ENCODE data around the gene VWA8. TPM values are rescaled to one million over a fixed set of nuclear protein-coding genes. Genes with fewer than 3 reads are reported as not detected.

Gene VWA8
- total and polyA plus RNA-seq, 5 experiments from 2014 or later = 5.1 to 22.3 (median 6.9) TPM

GRCh38 chr13:41563341-41563983, 397.4 kb downstream of the VWA8 start:
- peak in 4 of 10 donors; percentile 9 to 46 (median 26) for DNase-seq

GRCh38 chr13:41562541-41563178, 398.2 kb downstream of the VWA8 start:
- H3K4me3 Mint-ChIP-seq = peak overlapping the region in 1 of 10 donors; percentile 18
- no peaks in the 10 kb centered on the region for H3K9me3 Mint-ChIP-seq
- H3K27me3 Mint-ChIP-seq = no peaks in the 10 kb centered on the region
- ATAC-seq (no peak), DNase-seq (no peak)
- H3K27ac Mint-ChIP-seq = peak overlapping the region in 7 of 10 donors; percentile 9 to 66 (median 53)
- peaks cover 0 to 4% (median 1%) of the 10 kb centered on the region in 3 donors for H3K36me3 Mint-ChIP-seq
- H3K4me1 Mint-ChIP-seq = peaks cover 13 to 22% (median 20%) of the 10 kb centered on the region in 4 donors
- POLR2A ChIA-PET = no interaction called here

More at GRCh38 chr13:41563341-41563983, 397.4 kb downstream of the VWA8 start:
- POLR2A ChIA-PET = interaction anchor here (1.0 kb wide), 1 partner anchor 99 kb away, joined by 3 read pairs; no protein-coding TSS in a partner anchor
- Mint-ChIP-seq H3K27ac (peak overlapping the region in 6 of 10 donors; percentile 20 to 81 (median 51)), H3K27me3 (no peaks in the 10 kb centered on the region), H3K9me3 (no peaks in the 10 kb centered on the region), H3K4me3 (peak overlapping the region in 4 of 10 donors; percentile 16 to 54 (median 26)), H3K36me3 (peaks cover 0 to 10% (median 7%) of the 10 kb centered on the region in 3 donors), H3K4me1 (peaks cover 13 to 22% (median 20%) of the 10 kb centered on the region in 4 donors)
- peak; percentile 42 to 90 for ATAC-seq

- ATAC-seq (no peak), DNase-seq (no peak)
- H3K36me3 Mint-ChIP-seq = no peaks in the 10 kb centered on the region
- POLR2A ChIA-PET = interaction anchor here (0.5 kb wide), 1 partner anchor 90 kb away, joined by 6 read pairs; no protein-coding TSS in a partner anchor
- H3K27ac Mint-ChIP-seq = peak overlapping the region in 4 of 10 donors; percentile 19 to 66 (median 42)
- peaks cover 13 to 22% (median 20%) of the 10 kb centered on the region in 4 donors for H3K4me1 Mint-ChIP-seq
- no peak overlapping the region for H3K4me3 Mint-ChIP-seq
- no peaks in the 10 kb centered on the region for H3K27me3 Mint-ChIP-seq
- no peaks in the 10 kb centered on the region for H3K9me3 Mint-ChIP-seq
Measured at GRCh38 chr13:41562083-41562482, 398.8 kb downstream of the VWA8 start.

- POLR2A ChIA-PET = interaction anchor here (0.6 to 1.2 kb wide), 3 partner anchors 14 to 102 kb away, joined by 3 to 4 read pairs (median 3); no protein-coding TSS in a partner anchor
- H3K9me3 Mint-ChIP-seq = no peaks in the 10 kb centered on the region
- peaks cover 13 to 22% (median 20%) of the 10 kb centered on the region in 4 donors for H3K4me1 Mint-ChIP-seq
- H3K27ac Mint-ChIP-seq = peak overlapping the region in 3 of 10 donors; percentile 20 to 44 (median 34)
- no peak for DNase-seq
- no peaks in the 10 kb centered on the region for H3K27me3 Mint-ChIP-seq
- H3K36me3 Mint-ChIP-seq = no peaks in the 10 kb centered on the region
- ATAC-seq = no peak
- H3K4me3 Mint-ChIP-seq = no peak overlapping the region
Measured at GRCh38 chr13:41561170-41561569, 399.7 kb downstream of the VWA8 start.

GRCh38 chr13:41558781-41559560, 401.9 kb downstream of the VWA8 start:
- Mint-ChIP-seq H3K27me3 (no peaks in the 10 kb centered on the region), H3K36me3 (no peaks in the 10 kb centered on the region), H3K27ac (no peak overlapping the region), H3K9me3 (no peaks in the 10 kb centered on the region), H3K4me1 (peaks cover 19 to 22% (median 19%) of the 10 kb centered on the region in 4 donors), H3K4me3 (no peak overlapping the region)
- POLR2A ChIA-PET = no interaction called here
- ATAC-seq (no peak), DNase-seq (no peak)

GRCh38 chr13:41557719-41558118, 403.2 kb downstream of the VWA8 start:
- ATAC-seq (no peak), DNase-seq (no peak)
- Mint-ChIP-seq H3K4me3 (no peak overlapping the region), H3K27ac (no peak overlapping the region), H3K36me3 (no peaks in the 10 kb centered on the region), H3K9me3 (no peaks in the 10 kb centered on the region), H3K27me3 (peaks cover 0 to 2% (median 0%) of the 10 kb centered on the region in 5 donors), H3K4me1 (peaks cover 8 to 15% (median 10%) of the 10 kb centered on the region in 4 donors)
- POLR2A ChIA-PET = no interaction called here

GRCh38 chr13:41554626-41555386, 406.1 kb downstream of the VWA8 start:
- H3K9me3 Mint-ChIP-seq = no peaks in the 10 kb centered on the region
- no peak for ATAC-seq
- peaks cover 3 to 7% (median 6%) of the 10 kb centered on the region in 4 donors for H3K4me1 Mint-ChIP-seq
- POLR2A ChIA-PET = interaction anchor here (0.6 kb wide), 1 partner anchor 15 kb away, joined by 4 read pairs; no protein-coding TSS in a partner anchor
- H3K27me3 Mint-ChIP-seq = peaks cover 0 to 2% (median 0%) of the 10 kb centered on the region in 5 donors
- H3K27ac Mint-ChIP-seq = peak overlapping the region in 2 of 10 donors; percentile 14 to 88
- H3K4me3 Mint-ChIP-seq = no peak overlapping the region
- no peak for DNase-seq
- no peaks in the 10 kb centered on the region for H3K36me3 Mint-ChIP-seq

GRCh38 chr13:41554180-41554579, 406.7 kb downstream of the VWA8 start:
- peaks cover 0 to 2% (median 0%) of the 10 kb centered on the region in 5 donors for H3K27me3 Mint-ChIP-seq
- ATAC-seq (no peak), DNase-seq (no peak)
- no peak overlapping the region for H3K4me3 Mint-ChIP-seq
- POLR2A ChIA-PET = interaction anchor here (0.7 kb wide), 1 partner anchor 78 kb away, joined by 5 read pairs; no protein-coding TSS in a partner anchor
- peaks cover 3 to 7% (median 6%) of the 10 kb centered on the region in 4 donors for H3K4me1 Mint-ChIP-seq
- no peaks in the 10 kb centered on the region for H3K9me3 Mint-ChIP-seq
- no peaks in the 10 kb centered on the region for H3K36me3 Mint-ChIP-seq
- H3K27ac Mint-ChIP-seq = peak overlapping the region in 3 of 10 donors; percentile 14 to 88 (median 39)

- Mint-ChIP-seq H3K27ac (peak overlapping the region in 2 of 10 donors; percentile 20 to 53), H3K36me3 (no peaks in the 10 kb centered on the region), H3K4me3 (no peak overlapping the region), H3K9me3 (no peaks in the 10 kb centered on the region), H3K27me3 (peaks cover 0 to 2% (median 0%) of the 10 kb centered on the region in 5 donors), H3K4me1 (peaks cover 4 to 7% (median 6%) of the 10 kb centered on the region in 4 donors)
- DNase-seq (no peak), ATAC-seq (no peak)
- POLR2A ChIA-PET = no interaction called here
Measured at GRCh38 chr13:41552031-41552430, 408.9 kb downstream of the VWA8 start.

- H3K36me3 Mint-ChIP-seq = no peaks in the 10 kb centered on the region
- no peak overlapping the region for H3K27ac Mint-ChIP-seq
- POLR2A ChIA-PET = no interaction called here
- peaks cover 4 to 7% (median 6%) of the 10 kb centered on the region in 4 donors for H3K4me1 Mint-ChIP-seq
- H3K9me3 Mint-ChIP-seq = no peaks in the 10 kb centered on the region
- DNase-seq (no peak), ATAC-seq (no peak)
- no peak overlapping the region for H3K4me3 Mint-ChIP-seq
- peaks cover 0 to 4% (median 0%) of the 10 kb centered on the region in 5 donors for H3K27me3 Mint-ChIP-seq
Measured at GRCh38 chr13:41550276-41550675, 410.6 kb downstream of the VWA8 start.

GRCh38 chr13:41549491-41549890, 411.4 kb downstream of the VWA8 start:
- ATAC-seq = no peak
- Mint-ChIP-seq H3K27ac (peak overlapping the region in 1 of 10 donors; percentile 67), H3K4me3 (no peak overlapping the region), H3K9me3 (no peaks in the 10 kb centered on the region), H3K36me3 (no peaks in the 10 kb centered on the region), H3K4me1 (peaks cover 4 to 10% (median 5%) of the 10 kb centered on the region in 4 donors), H3K27me3 (peaks cover 0 to 4% (median 0%) of the 10 kb centered on the region in 5 donors)
- POLR2A ChIA-PET = no interaction called here
- DNase-seq = no peak

GRCh38 chr13:41548910-41549309, 412.0 kb downstream of the VWA8 start:
- ATAC-seq = no peak
- H3K9me3 Mint-ChIP-seq = no peaks in the 10 kb centered on the region
- peaks cover 0 to 8% (median 5%) of the 10 kb centered on the region in 4 donors for H3K4me1 Mint-ChIP-seq
- DNase-seq = no peak
- H3K27ac Mint-ChIP-seq = no peak overlapping the region
- no peaks in the 10 kb centered on the region for H3K36me3 Mint-ChIP-seq
- POLR2A ChIA-PET = interaction anchor here (0.6 kb wide), 1 partner anchor 25 kb away, joined by 6 read pairs; no protein-coding TSS in a partner anchor
- no peak overlapping the region for H3K4me3 Mint-ChIP-seq
- peaks cover 0 to 4% (median 0%) of the 10 kb centered on the region in 5 donors for H3K27me3 Mint-ChIP-seq

All from naive thymus-derived CD8-positive, alpha-beta T cell (primary cell).